ENCODE data around the gene CDK10.

Gene CDK10

GRCh38 chr16:89737341-89738071 is 51.0 kb downstream of the CDK10 start:
- no peak overlapping the region for H3K4me3 ChIP-seq (ENCODE audit: control insufficient read depth, low read depth, low read length)
- no peak for DNase-seq (ENCODE audit: low read depth)
- no peak for TF ChIP-seq CTCF (conservative IDR thresholded peaks at IDR 0.05; ENCODE audit: control insufficient read depth, insufficient read depth, low read depth, low read length)

- no peak overlapping the region for H3K4me3 ChIP-seq (ENCODE audit: control insufficient read depth, low read depth, low read length)
- no peak for DNase-seq (ENCODE audit: low read depth)
- TF ChIP-seq CTCF (conservative IDR thresholded peaks at IDR 0.05; ENCODE audit: control insufficient read depth, insufficient read depth, low read depth, low read length) = no peak
Observed at GRCh38 chr16:89738072-89738377, 51.5 kb downstream of the CDK10 start.

- DNase-seq (ENCODE audit: low read depth) = no peak
- H3K4me3 ChIP-seq (ENCODE audit: control insufficient read depth, low read depth, low read length) = no peak overlapping the region
- TF ChIP-seq CTCF (conservative IDR thresholded peaks at IDR 0.05; ENCODE audit: control insufficient read depth, insufficient read depth, low read depth, low read length) = no peak
Observed at GRCh38 chr16:89738538-89739317, 52.2 kb downstream of the CDK10 start.

GRCh38 chr16:89739383-89739782 is 52.9 kb downstream of the CDK10 start:
- TF ChIP-seq CTCF (conservative IDR thresholded peaks at IDR 0.05; ENCODE audit: control insufficient read depth, insufficient read depth, low read depth, low read length) = no peak
- DNase-seq (ENCODE audit: low read depth) = no peak
- no peak overlapping the region for H3K4me3 ChIP-seq (ENCODE audit: control insufficient read depth, low read depth, low read length)

- no peak overlapping the region for H3K4me3 ChIP-seq (ENCODE audit: control insufficient read depth, low read depth, low read length)
- TF ChIP-seq CTCF (conservative IDR thresholded peaks at IDR 0.05; ENCODE audit: control insufficient read depth, insufficient read depth, low read depth, low read length) = no peak
- no peak for DNase-seq (ENCODE audit: low read depth)
Observed at GRCh38 chr16:89741342-89742014, 55.0 kb downstream of the CDK10 start.

GRCh38 chr16:89742948-89743347 is 56.5 kb downstream of the CDK10 start:
- no peak overlapping the region for H3K4me3 ChIP-seq (ENCODE audit: control insufficient read depth, low read depth, low read length)
- no peak for TF ChIP-seq CTCF (conservative IDR thresholded peaks at IDR 0.05; ENCODE audit: control insufficient read depth, insufficient read depth, low read depth, low read length)
- no peak for DNase-seq (ENCODE audit: low read depth)

Data from fibroblast of mammary gland (primary cell).